ENCODE measurements around the gene STAT4. TPM values are rescaled to one million over a fixed set of nuclear protein-coding genes. Genes with fewer than 3 reads are reported as not detected.
A peak's percentile ranks its signal among the peaks of the same experiment; 100 is the strongest.
"Not testable (repeated sequence)": the region's sequence is repeated elsewhere in the genome, so short reads cannot be mapped to it uniquely, and the experiment has no call there.

The STAT4 gene
- polyA plus RNA-seq, 1 experiment: 1.5 TPM

GRCh38 chr2:190999058-190999457 is 151.7 kb downstream of the STAT4 start:
- TF ChIP-seq, protein P1, sequence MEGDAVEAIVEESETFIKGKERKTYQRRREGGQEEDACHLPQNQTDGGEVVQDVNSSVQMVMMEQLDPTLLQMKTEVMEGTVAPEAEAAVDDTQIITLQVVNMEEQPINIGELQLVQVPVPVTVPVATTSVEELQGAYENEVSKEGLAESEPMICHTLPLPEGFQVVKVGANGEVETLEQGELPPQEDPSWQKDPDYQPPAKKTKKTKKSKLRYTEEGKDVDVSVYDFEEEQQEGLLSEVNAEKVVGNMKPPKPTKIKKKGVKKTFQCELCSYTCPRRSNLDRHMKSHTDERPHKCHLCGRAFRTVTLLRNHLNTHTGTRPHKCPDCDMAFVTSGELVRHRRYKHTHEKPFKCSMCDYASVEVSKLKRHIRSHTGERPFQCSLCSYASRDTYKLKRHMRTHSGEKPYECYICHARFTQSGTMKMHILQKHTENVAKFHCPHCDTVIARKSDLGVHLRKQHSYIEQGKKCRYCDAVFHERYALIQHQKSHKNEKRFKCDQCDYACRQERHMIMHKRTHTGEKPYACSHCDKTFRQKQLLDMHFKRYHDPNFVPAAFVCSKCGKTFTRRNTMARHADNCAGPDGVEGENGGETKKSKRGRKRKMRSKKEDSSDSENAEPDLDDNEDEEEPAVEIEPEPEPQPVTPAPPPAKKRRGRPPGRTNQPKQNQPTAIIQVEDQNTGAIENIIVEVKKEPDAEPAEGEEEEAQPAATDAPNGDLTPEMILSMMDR (IDR thresholded peaks at IDR 0.05; ENCODE audit: insufficient read depth, low read depth, low read length): no peak
- H3K36me3 ChIP-seq (ENCODE audit: control insufficient read depth, insufficient read depth, low read length): peaks cover 33% of the 10 kb centered on the region
- ChIA-PET POLR2A (no interaction called here), CTCF (no interaction called here)
- H3K27me3 ChIP-seq (ENCODE audit: control insufficient read depth, insufficient read depth, low read length): no peaks in the 10 kb centered on the region
- H3K4me3 ChIP-seq (ENCODE audit: low read depth, low read length): no peak overlapping the region
- no peak for DNase-seq (ENCODE audit: low read depth)

- ChIA-PET POLR2A (no interaction called here), CTCF (interaction anchor here (1.2 to 1.8 kb wide), 4 partner anchors 8 to 32 kb away, joined by 3 to 4 read pairs (median 4); no protein-coding TSS in a partner anchor)
- DNase-seq (ENCODE audit: low read depth): no peak
- TF ChIP-seq, protein P1 (IDR thresholded peaks at IDR 0.05; ENCODE audit: insufficient read depth, low read depth, low read length): no peak
- peaks cover 28% of the 10 kb centered on the region for H3K36me3 ChIP-seq (ENCODE audit: control insufficient read depth, insufficient read depth, low read length)
- no peak overlapping the region for H3K4me3 ChIP-seq (ENCODE audit: low read depth, low read length)
- H3K27me3 ChIP-seq (ENCODE audit: control insufficient read depth, insufficient read depth, low read length): no peaks in the 10 kb centered on the region
Measured at GRCh38 chr2:190997526-190998113, 153.2 kb downstream of the STAT4 start.

DNA sequence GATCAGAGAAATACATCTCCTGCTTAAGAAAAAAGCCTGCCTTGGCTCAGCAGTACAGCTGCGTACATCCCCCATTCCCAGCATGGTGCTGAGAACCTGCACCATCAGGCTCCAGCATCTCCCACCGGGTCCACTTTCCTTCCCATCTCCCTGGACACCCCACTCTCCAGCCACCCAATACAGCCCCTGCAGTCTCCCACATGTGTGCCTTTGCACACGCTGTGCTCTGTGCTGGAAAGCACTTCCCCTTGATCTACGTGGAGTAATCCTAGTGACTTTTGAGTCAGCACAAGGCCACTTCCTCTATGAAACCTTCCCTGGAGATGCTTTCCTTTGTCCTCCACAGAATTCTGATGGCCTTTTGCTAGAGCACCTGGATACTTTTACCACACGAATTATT is 153.8 kb downstream of the STAT4 start:
- Histone ChIP-seq H3K4me3 (ENCODE audit: low read depth, low read length) (no peak overlapping the region), H3K36me3 (ENCODE audit: control insufficient read depth, insufficient read depth, low read length) (peaks cover 28% of the 10 kb centered on the region), H3K27me3 (ENCODE audit: control insufficient read depth, insufficient read depth, low read length) (no peaks in the 10 kb centered on the region)
- DNase-seq (ENCODE audit: low read depth): no peak
- CTCF ChIA-PET: interaction anchor here (1.0 to 1.8 kb wide), 5 partner anchors 9 to 159 kb away, joined by 3 to 5 read pairs (median 4); no protein-coding TSS in a partner anchor
- TF ChIP-seq, protein P1 (IDR thresholded peaks at IDR 0.05; ENCODE audit: insufficient read depth, low read depth, low read length): no peak
- POLR2A ChIA-PET: no interaction called here

DNA sequence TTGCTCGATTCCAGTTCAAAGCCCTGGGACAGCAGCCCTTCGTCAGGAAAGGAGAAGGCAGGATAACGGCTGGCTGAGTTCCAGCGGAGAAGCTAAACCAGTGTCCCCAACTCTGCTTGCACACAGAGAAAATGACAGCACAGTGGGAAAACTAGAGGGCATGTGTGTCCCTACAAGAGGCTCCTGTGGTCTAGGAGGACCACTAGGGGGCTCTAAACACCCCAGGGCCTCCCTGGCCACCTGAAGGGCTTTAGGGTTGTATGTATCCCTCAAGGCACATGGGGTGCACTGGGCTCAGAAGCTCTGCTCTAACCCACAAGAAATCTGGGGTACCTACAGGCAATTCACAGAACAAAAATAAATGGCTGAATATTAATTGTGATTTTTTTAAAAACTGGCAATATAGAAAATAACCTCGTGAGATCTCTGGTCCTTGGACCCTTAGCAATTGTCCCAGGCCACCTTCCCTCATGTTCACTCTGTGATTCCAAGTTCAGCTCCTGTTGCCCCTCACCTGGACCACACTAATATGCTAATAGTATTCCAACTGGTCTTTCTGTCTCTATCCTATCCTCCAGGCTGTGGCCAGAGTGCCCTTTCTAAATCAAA is 154.4 kb downstream of the STAT4 start:
- Histone ChIP-seq H3K4me3 (ENCODE audit: low read depth, low read length) (no peak overlapping the region), H3K27me3 (ENCODE audit: control insufficient read depth, insufficient read depth, low read length) (no peaks in the 10 kb centered on the region), H3K36me3 (ENCODE audit: control insufficient read depth, insufficient read depth, low read length) (peaks cover 30% of the 10 kb centered on the region)
- ChIA-PET CTCF (interaction anchor here (0.6 to 1.8 kb wide), 8 partner anchors 9 to 389 kb away, joined by 3 to 7 read pairs (median 4); no protein-coding TSS in a partner anchor), POLR2A (no interaction called here)
- no peak for DNase-seq (ENCODE audit: low read depth)
- TF ChIP-seq, protein P1 (IDR thresholded peaks at IDR 0.05; ENCODE audit: insufficient read depth, low read depth, low read length): peak; percentile 72

DNA sequence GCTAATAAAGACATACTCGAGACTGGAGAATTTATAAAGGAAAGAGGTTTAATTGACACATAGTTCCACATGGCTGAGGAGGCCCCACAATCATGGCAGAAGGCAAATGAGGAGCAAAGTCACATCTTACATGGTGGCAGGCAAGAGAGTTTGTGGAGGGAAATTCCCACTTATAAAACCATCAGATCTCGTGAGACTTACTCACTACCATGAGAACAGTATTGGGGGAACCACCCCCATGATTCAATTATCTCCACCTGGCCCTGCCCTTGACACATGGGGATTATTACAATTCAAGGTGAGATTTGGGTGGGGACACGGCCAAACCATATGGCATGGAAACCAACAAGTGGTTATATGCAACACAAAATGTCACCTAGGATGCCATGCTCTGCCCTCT is 155.5 kb downstream of the STAT4 start:
- peaks cover 31% of the 10 kb centered on the region for H3K36me3 ChIP-seq (ENCODE audit: control insufficient read depth, insufficient read depth, low read length)
- H3K27me3 ChIP-seq (ENCODE audit: control insufficient read depth, insufficient read depth, low read length); H3K4me3 ChIP-seq (ENCODE audit: low read depth, low read length); DNase-seq (ENCODE audit: low read depth); POLR2A ChIA-PET: not testable (repeated sequence)
- CTCF ChIA-PET: interaction anchor here (0.6 to 1.2 kb wide), 4 partner anchors 9 to 246 kb away, joined by 3 to 4 read pairs (median 3); partner anchors contain the start of gene STAT4

Data from BJ (cell line).